Fibroblast of pulmonary artery (primary cell): ENCODE results near the gene TENM4.

ENCODE experiments used
- DNase-seq: peaks from one replicate; pipeline ENCODE4 v3.0.0-alpha.2; 2010; ENCODE audit warnings: low read depth
- H3K4me3 ChIP-seq: replicated peaks from 2 replicates; pipeline ENCODE4 v1.5.1; 2011; ENCODE audit warnings: low read depth, mild to moderate bottlenecking, control low read depth, low read length, moderate library complexity
- CTCF ChIP-seq: IDR thresholded peaks from 2 replicates; pipeline ENCODE4 v1.5.1; 2011; ENCODE audit warnings: mild to moderate bottlenecking, control low read depth, low read length, inconsistent platforms; ENCODE audit errors: missing control alignments

The TENM4 gene

GRCh38 chr11:79423736-79424135 is 17.1 kb downstream of the TENM4 start:
- no peak for DNase-seq
- no peak for TF ChIP-seq CTCF
- H3K4me3 ChIP-seq = no peak overlapping the region

- H3K4me3 ChIP-seq = no peak overlapping the region
- no peak for TF ChIP-seq CTCF
- no peak for DNase-seq
Measured at GRCh38 chr11:79422866-79423265, 18.0 kb downstream of the TENM4 start.

GRCh38 chr11:79421820-79422219 is 19.0 kb downstream of the TENM4 start:
- no peak for DNase-seq
- no peak overlapping the region for H3K4me3 ChIP-seq
- TF ChIP-seq CTCF = no peak

DNA sequence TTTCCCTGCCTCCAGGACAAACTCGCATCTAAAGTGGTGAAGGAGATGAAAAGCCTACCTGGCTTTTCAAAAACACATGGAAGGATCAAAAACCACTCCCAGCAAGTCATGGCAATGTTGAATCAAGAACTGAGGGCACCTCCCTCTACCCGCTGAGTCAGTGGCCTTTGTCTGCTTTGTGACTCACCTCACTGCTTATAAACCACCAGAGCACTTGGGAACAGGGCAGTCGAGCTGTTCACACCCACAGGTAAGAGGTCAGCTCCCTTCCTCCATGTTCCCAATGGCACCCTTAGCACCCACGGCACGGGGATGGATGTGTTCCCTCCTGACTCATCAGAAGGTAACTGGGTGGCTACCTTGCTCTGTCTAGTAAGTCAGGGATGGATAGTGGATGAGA is 21.7 kb downstream of the TENM4 start:
- H3K4me3 ChIP-seq = no peak overlapping the region
- no peak for DNase-seq
- TF ChIP-seq CTCF = no peak

DNA sequence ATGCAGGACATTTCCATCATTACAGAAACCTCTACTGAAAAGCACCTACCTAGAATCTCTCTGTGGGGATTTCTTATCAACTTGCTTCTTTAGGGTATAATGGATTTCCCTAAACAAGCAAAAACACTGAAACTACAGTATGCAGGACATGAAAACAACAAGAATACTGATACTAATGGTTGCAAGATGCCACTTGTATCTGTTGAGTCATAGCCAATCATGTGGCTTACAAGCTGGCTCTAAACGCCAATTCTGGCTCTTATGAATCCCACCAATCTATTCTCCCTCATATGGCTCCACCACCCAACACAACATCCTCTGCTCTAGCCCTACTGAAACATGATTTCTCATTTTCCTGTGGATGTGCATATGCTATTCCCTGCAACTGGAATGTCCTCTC is 22.6 kb downstream of the TENM4 start:
- no peak overlapping the region for H3K4me3 ChIP-seq
- no peak for TF ChIP-seq CTCF
- no peak for DNase-seq

GRCh38 chr11:79417069-79417920 is 23.5 kb downstream of the TENM4 start:
- no peak overlapping the region for H3K4me3 ChIP-seq
- TF ChIP-seq CTCF = no peak
- no peak for DNase-seq

- no peak for TF ChIP-seq CTCF
- no peak overlapping the region for H3K4me3 ChIP-seq
Measured at GRCh38 chr11:79415912-79416311, 24.9 kb downstream of the TENM4 start.

More at GRCh38 chr11:79415912-79416311, 24.9 kb downstream of the TENM4 start:
- no peak for DNase-seq
